Esophagus squamous epithelium (tissue), 5 donors: Measurements from ENCODE around the gene GSK3B. TPM values are rescaled to one million over a fixed set of nuclear protein-coding genes. Genes with fewer than 3 reads are reported as not detected.

ENCODE experiments used
- DNase-seq: peaks from one replicate; lab custom pipeline; 2025; lab: John Stamatoyannopoulos, UW
- H3K27ac ChIP-seq, 4 donors: fragments of 200-600 bp; sonication (generic); one replicate each; pipeline ENCODE4 v1.5.1; 2016 to 2019; ENCODE audit warnings: mild to moderate bottlenecking in 1 of 4
- H3K27me3 ChIP-seq, 4 donors: fragments of 200-600 bp; sonication (generic); 1 replicate in 3 of 4; 2 replicates in 1 of 4; pipeline versions ENCODE4 v1.5.1 to v1.6.0; 2017 to 2021; ENCODE audit warnings: antibody characterized with exemption in 1 of 4
- H3K36me3 ChIP-seq, 3 donors: fragments of 200-600 bp; sonication (generic); one replicate each; pipeline ENCODE4 v1.5.1; 2016 to 2019
- H3K4me1 ChIP-seq, 3 donors: fragments of 200-600 bp; sonication (generic); one replicate each; pipeline ENCODE4 v1.5.1; 2017 to 2019
- H3K4me3 ChIP-seq, 4 donors: fragments of 200-600 bp; sonication (generic); 1 replicate in 3 of 4; 2 replicates in 1 of 4; pipeline ENCODE4 v1.5.1; 2016 to 2019; ENCODE audit warnings: mild to moderate bottlenecking in 2 of 4, moderate library complexity in 1 of 4
- H3K9me3 ChIP-seq, 3 donors: fragments of 200-600 bp; sonication (generic); one replicate each; pipeline ENCODE4 v1.5.1; 2016 to 2019
- CTCF ChIP-seq, 6 experiments: fragments of 450-650 bp in 4 of 6; fragments of 200-600 bp in 2 of 6; sonication (generic) in 2 of 6; IDR thresholded peaks; one replicate each; pipeline ENCODE4 v1.5.1; 2016 to 2019; ENCODE audit warnings: antibody characterized with exemption in 6 of 6, mild to moderate bottlenecking in 4 of 6, moderate library complexity in 4 of 6
- POLR2A ChIP-seq, 4 donors: fragments of 450-650 bp; IDR thresholded peaks; one replicate each; pipeline ENCODE4 v1.6.1; 2017; ENCODE audit warnings: antibody characterized with exemption in 4 of 4, mild to moderate bottlenecking in 4 of 4, moderate library complexity in 3 of 4
- WGBS, 2 donors: methylation state at CpG; one replicate each; pipeline ENCODE4 v1.1.5; 2018; 5-methylcytosine and 5-hydroxymethylcytosine counted together
- intact Hi-C: fragments of 100-400 bp; cut with DNase I; formaldehyde crosslinking; loops from one replicate; pipeline ENCODE4 v1.15.0; 2022
- total RNA-seq, 4 donors: library from RNA; depleted of rRNA; stranded (reverse); fragments of >200 nt; gene quantifications; one replicate each; pipeline ENCODE4 v1.1.0, GENCODE V29; 2016
- donor health status: DM: yes; HTN: yes; CAD: no.

Gene GSK3B
- total RNA-seq, 4 donors from 2014 or later, result 24.1 to 38.9 (median 34.5) TPM

DNA sequence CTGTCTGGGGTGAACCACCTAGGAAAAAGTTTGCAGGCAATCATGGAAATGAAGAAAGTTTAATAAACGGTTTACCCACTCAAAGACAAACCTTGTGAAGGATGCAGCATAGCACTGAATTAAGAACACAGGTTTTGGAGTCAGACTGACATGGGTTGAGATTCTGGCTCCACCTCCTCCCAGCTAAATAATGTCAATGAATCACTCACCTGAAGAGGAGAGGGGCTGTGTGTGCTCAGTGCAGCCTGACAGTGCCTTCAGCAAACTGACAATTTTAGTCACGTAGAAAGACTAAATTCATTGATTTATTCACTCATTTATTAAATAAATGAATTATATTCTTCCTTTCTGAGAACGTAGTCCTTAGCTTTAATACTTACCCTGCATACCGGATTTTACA is 293.4 kb downstream of the GSK3B start:
- intact Hi-C loops, result no loop called here
- Histone ChIP-seq H3K27me3 (peaks cover 0 to 30% (median 0%) of the 10 kb centered on the region in 4 donors), H3K4me3 (no peak overlapping the region), H3K4me1 (no peaks in the 10 kb centered on the region), H3K27ac (no peak overlapping the region), H3K9me3 (no peaks in the 10 kb centered on the region), H3K36me3 (no peaks in the 10 kb centered on the region)
- no peak for TF ChIP-seq POLR2A (IDR thresholded peaks at IDR 0.05)
- TF ChIP-seq CTCF (IDR thresholded peaks at IDR 0.05), result no peak
- DNase-seq, result no peak
- 38 to 54% methylated on average over 4 of the region's 4 CpGs for WGBS, 2 donors

- Histone ChIP-seq H3K36me3 (no peaks in the 10 kb centered on the region), H3K27me3 (peaks cover 0 to 29% (median 0%) of the 10 kb centered on the region in 4 donors), H3K27ac (no peak overlapping the region), H3K4me3 (no peak overlapping the region), H3K4me1 (no peaks in the 10 kb centered on the region), H3K9me3 (no peaks in the 10 kb centered on the region)
- intact Hi-C loops, result no loop called here
- no peak for DNase-seq
- WGBS, 2 donors, result 65 to 80% methylated on average over 1 to 2 of the region's 2 CpGs
- TF ChIP-seq CTCF (IDR thresholded peaks at IDR 0.05) (no peak), POLR2A (IDR thresholded peaks at IDR 0.05) (no peak)
Observed at GRCh38 chr3:119796785-119797184, 297.5 kb downstream of the GSK3B start.

DNA sequence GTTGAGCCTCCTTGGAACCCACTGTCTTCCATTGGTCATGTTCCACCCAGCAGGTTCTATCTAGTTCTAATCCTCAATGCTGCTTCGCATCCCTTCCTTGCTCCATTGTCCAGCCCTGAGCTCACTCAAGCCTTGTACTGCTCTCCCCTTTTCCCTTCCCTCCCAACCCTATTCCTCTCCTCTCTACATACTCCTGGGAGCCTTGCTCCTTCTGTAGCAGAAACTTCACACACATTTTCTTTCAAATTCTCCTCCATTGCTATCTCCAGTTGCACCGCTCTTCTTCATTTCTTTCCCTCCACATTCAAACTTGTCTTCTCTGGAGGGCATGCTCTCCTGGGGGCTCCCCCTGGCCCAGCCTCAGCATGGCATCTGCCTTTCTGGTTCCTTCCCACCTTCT is 297.9 kb downstream of the GSK3B start:
- DNase-seq, result no peak
- Histone ChIP-seq H3K36me3 (no peaks in the 10 kb centered on the region), H3K27me3 (peaks cover 0 to 24% (median 0%) of the 10 kb centered on the region in 4 donors), H3K4me3 (no peak overlapping the region), H3K9me3 (no peaks in the 10 kb centered on the region), H3K27ac (no peak overlapping the region), H3K4me1 (no peaks in the 10 kb centered on the region)
- WGBS, 2 donors, result 98% methylated on average over 2 of the region's 2 CpGs
- TF ChIP-seq CTCF (IDR thresholded peaks at IDR 0.05), result no peak
- no peak for TF ChIP-seq POLR2A (IDR thresholded peaks at IDR 0.05)
- intact Hi-C loops, result no loop called here

- Histone ChIP-seq H3K36me3 (no peaks in the 10 kb centered on the region), H3K9me3 (no peaks in the 10 kb centered on the region), H3K27ac (no peak overlapping the region), H3K4me1 (no peaks in the 10 kb centered on the region), H3K27me3 (peaks cover 0 to 24% (median 0%) of the 10 kb centered on the region in 4 donors), H3K4me3 (no peak overlapping the region)
- no peak for DNase-seq
- 73% methylated on average over 3 of the region's 3 CpGs for WGBS, 2 donors
- TF ChIP-seq POLR2A (IDR thresholded peaks at IDR 0.05) (no peak), CTCF (IDR thresholded peaks at IDR 0.05) (no peak)
- intact Hi-C loops, result no loop called here
Observed at GRCh38 chr3:119795849-119796248, 298.4 kb downstream of the GSK3B start.

DNA sequence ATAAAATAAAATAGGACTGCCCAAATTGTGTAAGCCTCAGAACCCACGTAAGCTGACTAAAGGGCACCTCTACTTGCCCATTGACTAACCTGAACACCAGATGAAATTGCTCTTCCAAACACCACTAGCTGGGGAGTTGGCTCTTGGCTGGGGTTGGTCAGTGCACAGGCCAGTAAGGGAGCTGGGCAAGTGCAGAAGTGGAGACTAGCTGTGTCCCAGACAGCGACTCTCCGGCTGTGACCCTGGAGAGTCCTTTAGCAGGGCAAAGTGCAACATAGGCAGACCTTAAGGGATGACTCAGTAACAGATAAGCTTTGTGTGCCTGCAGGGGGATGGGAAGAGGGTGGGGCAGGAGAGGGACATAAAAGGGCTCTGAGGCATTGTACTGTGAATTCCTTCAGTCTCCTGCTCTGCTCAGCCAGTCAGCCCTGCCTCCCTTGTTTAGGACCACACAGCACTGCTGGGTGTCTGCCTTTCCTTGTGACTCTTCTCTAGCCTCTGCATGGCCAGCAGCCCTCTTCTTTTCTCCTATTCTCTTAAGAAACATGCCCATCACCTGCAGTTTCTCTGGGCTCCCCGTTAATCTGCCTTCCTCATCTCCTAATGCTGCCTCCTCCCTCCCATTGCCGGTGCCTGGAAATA is 299.2 kb downstream of the GSK3B start:
- no peaks in the 10 kb centered on the region for H3K9me3 ChIP-seq
- H3K36me3 ChIP-seq, result no peaks in the 10 kb centered on the region
- DNase-seq, result no peak
- no peak overlapping the region for H3K4me3 ChIP-seq
- no peak for TF ChIP-seq POLR2A (IDR thresholded peaks at IDR 0.05)
- no peak for TF ChIP-seq CTCF (IDR thresholded peaks at IDR 0.05)
- no peaks in the 10 kb centered on the region for H3K4me1 ChIP-seq
- H3K27me3 ChIP-seq, result peaks cover 0 to 19% (median 0%) of the 10 kb centered on the region in 4 donors
- no peak overlapping the region for H3K27ac ChIP-seq
- intact Hi-C loops, result no loop called here
- WGBS, 2 donors, result 53 to 56% methylated on average over 4 to 5 of the region's 5 CpGs
